IMR-90 (cell line): ENCODE measurements around the gene CAMKMT. TPM values are rescaled to one million over a fixed set of nuclear protein-coding genes. Genes with fewer than 3 reads are reported as not detected.
A peak's percentile ranks its signal among the peaks of the same experiment; 100 is the strongest.

Experiments
- ATAC-seq: fragments of 200-7000 bp; cut with Tn5 transposase; 2 replicates; pipeline ENCODE4 v1.9.1; 2020; ENCODE audit warnings: low read depth, mild to moderate bottlenecking, moderate library complexity
- BruUV-seq: library from RNA; stranded (reverse); fragments of 400-500 nt; replicated peaks from 2 replicates; lab custom pipeline; 2021; lab: Mats Ljungman, UMichigan
- CTCF ChIA-PET: fragments of 300-600 bp; formaldehyde crosslinking; extraction: SDS; loops from one replicate; lab custom pipeline; 2021; ENCODE audit warnings: antibody characterized with exemption; lab: Yijun Ruan, JAX
- POLR2A ChIA-PET: fragments of 300-600 bp; sonication (Branson Sonifier 250); formaldehyde crosslinking; loops from one replicate; lab custom pipeline; 2022; ENCODE audit warnings: antibody characterized with exemption; ENCODE audit not compliant: unreplicated experiment; lab: Charles Lee
- DNase-seq: peaks from one replicate; pipeline ENCODE4 v3.0.0; 2013
- H2AFZ ChIP-seq: replicated peaks from 2 replicates; pipeline ENCODE3; 2013; ENCODE audit warnings: low read length, mild to moderate bottlenecking; ENCODE audit not compliant: poor library complexity
- H2AK5ac ChIP-seq: 2 replicates; pipeline ENCODE4 v1.6.1; 2013; ENCODE audit warnings: low read depth, low read length, inconsistent platforms
- H2AK9ac ChIP-seq: replicated peaks from 2 replicates; pipeline ENCODE3; 2013; ENCODE audit warnings: mild to moderate bottlenecking, low read depth, low read length, moderate library complexity; ENCODE audit not compliant: poor library complexity
- H2BK120ac ChIP-seq: 2 replicates; pipeline ENCODE4 v1.6.1; 2013; ENCODE audit warnings: low read depth, low read length, inconsistent platforms
- H2BK15ac ChIP-seq: 3 replicates; pipeline ENCODE4 v1.6.1; 2013; ENCODE audit warnings: low read depth, low read length, inconsistent platforms
- H2BK20ac ChIP-seq: 2 replicates; pipeline ENCODE4 v1.6.1; 2013; ENCODE audit warnings: low read depth, mild to moderate bottlenecking, inconsistent platforms, low read length, moderate library complexity
- H2BK5ac ChIP-seq: 2 replicates; pipeline ENCODE4 v1.6.1; 2013; ENCODE audit warnings: mild to moderate bottlenecking, low read depth, low read length, inconsistent platforms; ENCODE audit not compliant: poor library complexity, severe bottlenecking
- H3K14ac ChIP-seq: replicated peaks from 2 replicates; pipeline ENCODE4 v1.6.1; 2013; ENCODE audit warnings: low read depth, low read length, inconsistent platforms
- H3K18ac ChIP-seq: 2 replicates; pipeline ENCODE4 v1.6.1; 2013; ENCODE audit warnings: low read depth, low read length, control low read depth
- H3K23ac ChIP-seq: 2 replicates; pipeline ENCODE4 v1.6.1; 2013; ENCODE audit warnings: low read depth, low read length, inconsistent platforms
- H3K27ac ChIP-seq: 2 replicates; pipeline ENCODE4 v1.5.1; 2013; ENCODE audit warnings: mild to moderate bottlenecking, control low read depth, low read length; ENCODE audit not compliant: insufficient read depth
- H3K27me3 ChIP-seq: 2 replicates; pipeline ENCODE4 v1.6.1; 2013; ENCODE audit warnings: low read length; ENCODE audit not compliant: control insufficient read depth, insufficient read depth
- H3K36me3 ChIP-seq: 2 replicates; pipeline ENCODE4 v1.6.1; 2013; ENCODE audit warnings: low read length, mixed read lengths; ENCODE audit not compliant: control insufficient read depth, insufficient read depth
- H3K4ac ChIP-seq: 2 replicates; pipeline ENCODE4 v1.6.1; 2013; ENCODE audit warnings: low read depth, low read length, inconsistent platforms
- H3K4me1 ChIP-seq: 2 replicates; pipeline ENCODE4 v1.6.1; 2013; ENCODE audit warnings: low read length, mixed read lengths; ENCODE audit not compliant: control insufficient read depth, insufficient read depth
- H3K4me2 ChIP-seq: 2 replicates; pipeline ENCODE4 v1.6.1; 2013; ENCODE audit warnings: low read depth, mild to moderate bottlenecking, control low read depth, low read length, moderate library complexity
- H3K4me3 ChIP-seq: 2 replicates; pipeline ENCODE4 v1.5.1; 2013; ENCODE audit warnings: low read depth, mild to moderate bottlenecking, control low read depth, low read length, moderate library complexity; ENCODE audit not compliant: insufficient read depth
- H3K56ac ChIP-seq: 2 replicates; pipeline ENCODE4 v1.6.1; 2013; ENCODE audit warnings: low read length, inconsistent platforms; ENCODE audit not compliant: insufficient read depth; ENCODE audit errors: extremely low read depth
- H3K79me1 ChIP-seq, 2 experiments: 2 replicates each; pipeline ENCODE4 v1.6.1; 2013; ENCODE audit warnings: low read length in 2 of 2, inconsistent platforms in 1 of 2, low read depth in 1 of 2
- H3K9ac ChIP-seq: 2 replicates; pipeline ENCODE4 v1.6.1; 2013; ENCODE audit warnings: low read depth, low read length, control low read depth
- H3K9me1 ChIP-seq: 2 replicates; pipeline ENCODE4 v1.6.1; 2013; ENCODE audit warnings: low read length, inconsistent platforms; ENCODE audit not compliant: insufficient read depth
- H3K9me3 ChIP-seq: 2 replicates; pipeline ENCODE4 v1.6.1; 2013; ENCODE audit warnings: low read length; ENCODE audit not compliant: control insufficient read depth, insufficient read depth
- H4K20me1 ChIP-seq: 2 replicates; pipeline ENCODE4 v1.6.1; 2013; ENCODE audit warnings: low read length, inconsistent platforms; ENCODE audit not compliant: insufficient read depth
- H4K5ac ChIP-seq: 2 replicates; pipeline ENCODE4 v1.6.1; 2013; ENCODE audit warnings: mild to moderate bottlenecking, low read depth, low read length, control low read depth
- H4K8ac ChIP-seq, 2 experiments: 2 replicates each; pipeline ENCODE4 v1.6.1; 2013; ENCODE audit warnings: low read depth in 2 of 2, low read length in 2 of 2, control low read depth in 1 of 2, inconsistent platforms in 1 of 2
- H4K91ac ChIP-seq: 2 replicates; pipeline ENCODE4 v1.6.1; 2013; ENCODE audit warnings: low read depth, low read length, inconsistent platforms; ENCODE audit not compliant: insufficient read depth
- BHLHE40 ChIP-seq: fragments of 150-350 bp; IDR thresholded peaks from 2 replicates; pipeline ENCODE4 v1.6.1; 2016; ENCODE audit warnings: mild to moderate bottlenecking, low read depth, low read length
- CEBPB ChIP-seq: IDR thresholded peaks from 2 replicates; pipeline ENCODE4 v1.6.1; 2012; ENCODE audit warnings: low read depth, low read length, improper control_type of control experiment
- CHD1 ChIP-seq: IDR thresholded peaks from 2 replicates; pipeline ENCODE4 v1.6.1; 2012; ENCODE audit warnings: low read depth, low read length, improper control_type of control experiment
- FOS ChIP-seq: fragments of 150-350 bp; IDR thresholded peaks from 2 replicates; pipeline ENCODE4 v1.6.1; 2016; ENCODE audit warnings: low read depth, low read length
- MAFK ChIP-seq: IDR thresholded peaks from 2 replicates; pipeline ENCODE4 v1.6.1; 2012; ENCODE audit warnings: low read depth, low read length, improper control_type of control experiment
- MAZ ChIP-seq: IDR thresholded peaks from 2 replicates; pipeline ENCODE4 v1.6.1; 2012; ENCODE audit warnings: low read depth, mild to moderate bottlenecking, low read length, improper control_type of control experiment, moderate library complexity, borderline replicate concordance
- MXI1 ChIP-seq: IDR thresholded peaks from 2 replicates; pipeline ENCODE4 v1.6.1; 2012; ENCODE audit warnings: low read depth, mild to moderate bottlenecking, low read length, moderate library complexity, borderline replicate concordance
- NFE2L2 ChIP-seq: fragments of 150-350 bp; IDR thresholded peaks from 2 replicates; pipeline ENCODE4 v1.6.1; 2016; ENCODE audit warnings: low read depth, mild to moderate bottlenecking, low read length
- POLR2A ChIP-seq: IDR thresholded peaks from 2 replicates; pipeline ENCODE4 v1.6.1; 2012; ENCODE audit warnings: mild to moderate bottlenecking, low read depth, low read length
- RAD21 ChIP-seq: IDR thresholded peaks from 2 replicates; pipeline ENCODE4 v1.6.1; 2012; ENCODE audit warnings: low read length, improper control_type of control experiment
- RCOR1 ChIP-seq: IDR thresholded peaks from 2 replicates; pipeline ENCODE4 v1.6.1; 2012; ENCODE audit warnings: mild to moderate bottlenecking, low read length, improper control_type of control experiment; ENCODE audit not compliant: insufficient replicate concordance
- RFX5 ChIP-seq: IDR thresholded peaks from 2 replicates; pipeline ENCODE4 v1.8.0; 2012; ENCODE audit warnings: low read depth, mild to moderate bottlenecking, low read length, moderate library complexity
- SMC3 ChIP-seq: fragments of 150-350 bp; IDR thresholded peaks from 2 replicates; pipeline ENCODE4 v1.6.1; 2016; ENCODE audit warnings: low read depth, mild to moderate bottlenecking, antibody characterized with exemption, low read length, moderate library complexity
- USF2 ChIP-seq: fragments of 150-350 bp; IDR thresholded peaks from 2 replicates; pipeline ENCODE4 v1.6.1; 2017; ENCODE audit warnings: mild to moderate bottlenecking, antibody characterized with exemption, low read length, low read depth
- WGBS, 2 experiments: methylation state at CpG; one replicate each; pipeline versions ENCODE4 v1.1.5 to v1.1.7; 2013; ENCODE audit warnings: missing lambda C conversion rate in 2 of 2; ENCODE audit not compliant: insufficient read length in 1 of 2; ENCODE audit errors: extremely low coverage in 2 of 2; 5-methylcytosine and 5-hydroxymethylcytosine counted together
- dilution Hi-C: fragments of 300-500 bp; cut with HindIII; formaldehyde crosslinking; loops from one replicate; pipeline ENCODE4 v1.14.3; 2018; ENCODE audit warnings: low sequenced_read_pairs; ENCODE audit not compliant: unreplicated experiment
- in situ Hi-C: fragments of 300-500 bp; cut with MboI; formaldehyde crosslinking; loops from 3 replicates; pipeline ENCODE4 v1.14.3; 2019; ENCODE audit warnings: low sequenced_read_pairs, inconsistent platforms, mixed read lengths
- intact Hi-C: fragments of 100-400 bp; cut with micrococcal nuclease; formaldehyde crosslinking; loops from 2 replicates; pipeline ENCODE4 v1.10.0; 2022
- polyA plus RNA-seq, 3 experiments: library from polyadenylated mRNA; depleted of rRNA; stranded (reverse); fragments of >200 nt; gene quantifications; 2 replicates each; pipeline ENCODE4 v1.2.3, GENCODE V29; 2012; ENCODE audit warnings: low replicate concordance in 1 of 3
- total RNA-seq: library from RNA; depleted of rRNA; stranded (reverse); fragments of >200 nt; gene quantifications from 2 replicates; pipeline ENCODE4 v1.2.3, GENCODE V29; 2012
- TF ChIP-seq, protein P1 (sequence below): fragments of 150-350 bp; IDR thresholded peaks from 2 replicates; pipeline ENCODE4 v1.6.1; 2016; ENCODE audit warnings: low read depth, mild to moderate bottlenecking, low read length, moderate library complexity, borderline replicate concordance
- TF ChIP-seq, protein P2 (sequence below): conservative IDR thresholded peaks from 2 replicates; pipeline ENCODE4 v1.5.1; 2012; ENCODE audit warnings: mild to moderate bottlenecking, low read depth, low read length, improper control_type of control experiment

The CAMKMT gene
- total and polyA plus RNA-seq, 2 of the 4 experiments (the other 2 are of a cell fraction): 4.4 to 6.8 TPM

GRCh38 chr2:44572196-44572900 lies 210.6 kb downstream of the CAMKMT start:
- H3K4me1 ChIP-seq: no peaks in the 10 kb centered on the region
- no peak overlapping the region for H3K18ac ChIP-seq
- H3K4ac ChIP-seq: no peak overlapping the region
- no peaks in the 10 kb centered on the region for H3K36me3 ChIP-seq
- no peak overlapping the region for H2BK15ac ChIP-seq
- H3K79me1 ChIP-seq: no peaks in the 10 kb centered on the region
- no peak overlapping the region for H3K23ac ChIP-seq
- no peaks in the 10 kb centered on the region for H3K27me3 ChIP-seq
- H3K4me3 ChIP-seq: no peak overlapping the region
- ChIA-PET CTCF (no interaction called here), POLR2A (no interaction called here)
- WGBS, 2 experiments: 100% methylated on average over 1 of the region's 8 CpGs; no CpG with 5 or more reads in 1 of the 2 experiments
- no peak overlapping the region for H2BK5ac ChIP-seq
- no peak overlapping the region for H2AK5ac ChIP-seq
- intact Hi-C loops: no loop called here
- H2BK20ac ChIP-seq: no peak overlapping the region
- H2AK9ac ChIP-seq: no peak overlapping the region
- peak; percentile 12 for DNase-seq
- no peak overlapping the region for H3K27ac ChIP-seq
- no TSS peak for BruUV-seq
- no peak overlapping the region for H3K4me2 ChIP-seq
- H4K5ac ChIP-seq: no peak overlapping the region
- no peaks in the 10 kb centered on the region for H4K20me1 ChIP-seq
- dilution Hi-C loops: no loop called here
- no peak overlapping the region for H3K56ac ChIP-seq
- H4K91ac ChIP-seq: no peak overlapping the region
- H3K9me3 ChIP-seq: no peaks in the 10 kb centered on the region
- H3K9ac ChIP-seq: no peak overlapping the region
- no peak overlapping the region for H4K8ac ChIP-seq
- no peak for ATAC-seq
- TF ChIP-seq NFE2L2 (no peak), BHLHE40 (no peak), RAD21 (no peak), RFX5 (no peak), POLR2A (no peak), CEBPB (no peak), MXI1 (no peak), MAFK (no peak), RCOR1 (no peak), CHD1 (no peak), MAZ (no peak), FOS (no peak), SMC3 (no peak), USF2 (no peak)
- TF ChIP-seq, protein P1, sequence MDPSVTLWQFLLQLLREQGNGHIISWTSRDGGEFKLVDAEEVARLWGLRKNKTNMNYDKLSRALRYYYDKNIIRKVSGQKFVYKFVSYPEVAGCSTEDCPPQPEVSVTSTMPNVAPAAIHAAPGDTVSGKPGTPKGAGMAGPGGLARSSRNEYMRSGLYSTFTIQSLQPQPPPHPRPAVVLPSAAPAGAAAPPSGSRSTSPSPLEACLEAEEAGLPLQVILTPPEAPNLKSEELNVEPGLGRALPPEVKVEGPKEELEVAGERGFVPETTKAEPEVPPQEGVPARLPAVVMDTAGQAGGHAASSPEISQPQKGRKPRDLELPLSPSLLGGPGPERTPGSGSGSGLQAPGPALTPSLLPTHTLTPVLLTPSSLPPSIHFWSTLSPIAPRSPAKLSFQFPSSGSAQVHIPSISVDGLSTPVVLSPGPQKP: no peak
- TF ChIP-seq, protein P2, sequence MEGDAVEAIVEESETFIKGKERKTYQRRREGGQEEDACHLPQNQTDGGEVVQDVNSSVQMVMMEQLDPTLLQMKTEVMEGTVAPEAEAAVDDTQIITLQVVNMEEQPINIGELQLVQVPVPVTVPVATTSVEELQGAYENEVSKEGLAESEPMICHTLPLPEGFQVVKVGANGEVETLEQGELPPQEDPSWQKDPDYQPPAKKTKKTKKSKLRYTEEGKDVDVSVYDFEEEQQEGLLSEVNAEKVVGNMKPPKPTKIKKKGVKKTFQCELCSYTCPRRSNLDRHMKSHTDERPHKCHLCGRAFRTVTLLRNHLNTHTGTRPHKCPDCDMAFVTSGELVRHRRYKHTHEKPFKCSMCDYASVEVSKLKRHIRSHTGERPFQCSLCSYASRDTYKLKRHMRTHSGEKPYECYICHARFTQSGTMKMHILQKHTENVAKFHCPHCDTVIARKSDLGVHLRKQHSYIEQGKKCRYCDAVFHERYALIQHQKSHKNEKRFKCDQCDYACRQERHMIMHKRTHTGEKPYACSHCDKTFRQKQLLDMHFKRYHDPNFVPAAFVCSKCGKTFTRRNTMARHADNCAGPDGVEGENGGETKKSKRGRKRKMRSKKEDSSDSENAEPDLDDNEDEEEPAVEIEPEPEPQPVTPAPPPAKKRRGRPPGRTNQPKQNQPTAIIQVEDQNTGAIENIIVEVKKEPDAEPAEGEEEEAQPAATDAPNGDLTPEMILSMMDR: no peak
- in situ Hi-C loops: no loop called here
- H3K9me1 ChIP-seq: no peaks in the 10 kb centered on the region
- H3K14ac ChIP-seq: no peak overlapping the region
- H2BK120ac ChIP-seq: no peak overlapping the region
- no peak overlapping the region for H2AFZ ChIP-seq
